GM23338 (cell line): Measurements from ENCODE around the gene ACTL6B. TPM values are rescaled to one million over a fixed set of nuclear protein-coding genes. Genes with fewer than 3 reads are reported as not detected.

ENCODE experiments used
- ATAC-seq: fragments of 200-7000 bp; cut with Tn5 transposase; 3 replicates; pipeline ENCODE4 v1.9.1; 2020
- DNase-seq: peaks from one replicate; pipeline ENCODE4 v3.0.0-alpha.2; 2015; ENCODE audit warnings: low spot score
- H2AFZ ChIP-seq: fragments of 200-600 bp; sonication (generic); 2 replicates; pipeline ENCODE4 v1.8.0; 2016; ENCODE audit warnings: antibody characterized with exemption, mild to moderate bottlenecking, moderate library complexity
- H3F3A ChIP-seq: fragments of 200-600 bp; sonication (generic); replicated peaks from 2 replicates; pipeline ENCODE4 v1.8.0; 2017; ENCODE audit warnings: antibody characterized with exemption, mixed run types, low read depth
- H3K27ac ChIP-seq: fragments of 200-600 bp; sonication (generic); 2 replicates; pipeline ENCODE4 v1.6.1; 2016; ENCODE audit warnings: low read depth
- H3K27me3 ChIP-seq: fragments of 200-600 bp; sonication (generic); 2 replicates; pipeline ENCODE4 v1.8.0; 2016; ENCODE audit warnings: mild to moderate bottlenecking, mixed run types, moderate library complexity; ENCODE audit not compliant: insufficient read depth
- H3K36me3 ChIP-seq: fragments of 200-600 bp; sonication (generic); 2 replicates; pipeline ENCODE4 v1.8.0; 2016; ENCODE audit warnings: mild to moderate bottlenecking; ENCODE audit not compliant: insufficient read depth
- H3K4me1 ChIP-seq: fragments of 200-600 bp; sonication (generic); 2 replicates; pipeline ENCODE4 v1.8.0; 2016; ENCODE audit warnings: mild to moderate bottlenecking, moderate library complexity; ENCODE audit not compliant: insufficient read depth
- H3K4me2 ChIP-seq: fragments of 200-600 bp; sonication (generic); 2 replicates; pipeline ENCODE4 v1.7.1; 2017; ENCODE audit warnings: mixed run types
- H3K4me3 ChIP-seq: fragments of 200-600 bp; sonication (generic); 2 replicates; pipeline ENCODE4 v1.6.1; 2016; ENCODE audit warnings: mixed run types
- H3K79me2 ChIP-seq: fragments of 200-600 bp; sonication (generic); replicated peaks from 2 replicates; pipeline ENCODE4 v1.8.0; 2017; ENCODE audit warnings: mild to moderate bottlenecking; ENCODE audit not compliant: insufficient read depth
- H3K9me2 ChIP-seq: fragments of 200-600 bp; sonication (generic); 2 replicates; pipeline ENCODE4 v1.8.0; 2017; ENCODE audit not compliant: insufficient read depth
- H4K20me1 ChIP-seq: fragments of 200-600 bp; sonication (generic); replicated peaks from 2 replicates; pipeline ENCODE4 v1.8.0; 2017; ENCODE audit warnings: mild to moderate bottlenecking; ENCODE audit not compliant: insufficient read depth
- H3K27ac Mint-ChIP-seq: 2 replicates; pipeline ENCODE4 v1.8.0; 2020; ENCODE audit warnings: inconsistent platforms, mild to moderate bottlenecking, moderate library complexity, mixed read lengths
- H3K27me3 Mint-ChIP-seq: 3 replicates; pipeline ENCODE4 v1.8.0; 2022; ENCODE audit warnings: low read depth, mild to moderate bottlenecking, moderate library complexity, mixed read lengths, inconsistent platforms; ENCODE audit not compliant: insufficient read depth, poor library complexity
- H3K36me3 Mint-ChIP-seq: 3 replicates; pipeline ENCODE4 v1.8.0; 2021; ENCODE audit warnings: low read depth, mild to moderate bottlenecking, inconsistent platforms, moderate library complexity, mixed read lengths
- H3K4me1 Mint-ChIP-seq: 3 replicates; pipeline ENCODE4 v1.8.0; 2020; ENCODE audit warnings: mild to moderate bottlenecking, inconsistent platforms, mixed read lengths
- H3K4me3 Mint-ChIP-seq: 3 replicates; pipeline ENCODE4 v1.8.0; 2021; ENCODE audit warnings: moderate library complexity, mild to moderate bottlenecking, inconsistent platforms, mixed read lengths
- H3K9me3 Mint-ChIP-seq: 3 replicates; pipeline ENCODE4 v1.8.0; 2020; ENCODE audit warnings: moderate library complexity, mild to moderate bottlenecking, inconsistent platforms, mixed read lengths
- CTCF ChIP-seq, 2 experiments: fragments of 200-600 bp in 1 of 2; sonication (generic) in 1 of 2; conservative IDR thresholded peaks; 2 replicates each; pipeline versions ENCODE4 v1.5.1 to v1.6.1; 2016 to 2017; ENCODE audit warnings: antibody characterized with exemption in 2 of 2, low read depth in 2 of 2, mild to moderate bottlenecking in 2 of 2, moderate library complexity in 1 of 2
- ETS1 ChIP-seq: IDR thresholded peaks from 2 replicates; pipeline ENCODE4 v1.6.1; 2016; ENCODE audit warnings: antibody characterized with exemption
- EZH2phosphoT487 ChIP-seq: fragments of 200-600 bp; sonication (generic); IDR thresholded peaks from one replicate; pipeline ENCODE4 v1.8.1; 2018; ENCODE audit warnings: antibody characterized with exemption; ENCODE audit not compliant: unreplicated experiment
- JUNB ChIP-seq: IDR thresholded peaks from one replicate; pipeline ENCODE4 v1.6.1; 2016; ENCODE audit warnings: antibody characterized with exemption; ENCODE audit not compliant: unreplicated experiment
- NANOG ChIP-seq: IDR thresholded peaks from 2 replicates; pipeline ENCODE4 v1.6.1; 2016; ENCODE audit warnings: antibody characterized with exemption, borderline replicate concordance
- POLR2AphosphoS5 ChIP-seq: IDR thresholded peaks from 2 replicates; pipeline ENCODE4 v1.6.1; 2016; ENCODE audit warnings: antibody characterized with exemption, low read depth
- REST ChIP-seq: IDR thresholded peaks from one replicate; pipeline ENCODE4 v1.6.1; 2018; ENCODE audit warnings: antibody characterized with exemption; ENCODE audit not compliant: unreplicated experiment
- STAT1 ChIP-seq: IDR thresholded peaks from one replicate; pipeline ENCODE4 v1.6.1; 2016; ENCODE audit warnings: antibody characterized with exemption; ENCODE audit not compliant: unreplicated experiment
- ZNF114 ChIP-seq: fragments of 250-450 bp; sonication (Bioruptor Pico); IDR thresholded peaks from 2 replicates; pipeline ENCODE4 v1.5.0; 2020; ENCODE audit warnings: mild to moderate bottlenecking, moderate library complexity
- ZNF331 ChIP-seq: fragments of 250-450 bp; sonication (Bioruptor Pico); IDR thresholded peaks from 2 replicates; pipeline ENCODE4 v1.5.0; 2020; ENCODE audit warnings: low read depth, mild to moderate bottlenecking, moderate library complexity
- ZNF462 ChIP-seq: fragments of 250-450 bp; sonication (Bioruptor Pico); IDR thresholded peaks from 2 replicates; pipeline ENCODE4 v1.5.0; 2020; ENCODE audit warnings: mild to moderate bottlenecking, moderate library complexity
- polyA plus RNA-seq: library from polyadenylated mRNA; unstranded; fragments of >200 nt; fragmentation: Nextera tagmentation; extraction: Ambion mirVana; gene quantifications from 2 replicates; pipeline ENCODE4 v1.2.1, GENCODE V29; 2016
- total RNA-seq: library from RNA; depleted of rRNA; stranded (reverse); fragments of >200 nt; shearing (Covaris generic); gene quantifications from 2 replicates; pipeline ENCODE4 v1.2.3, GENCODE V29; 2014

ACTL6B gene
- total and polyA plus RNA-seq, 2 experiments from 2014 or later: 0.69 to 2.5 TPM

GRCh38 chr7:100674411-100675104, 18.3 kb upstream of the ACTL6B start (continued):
- TF ChIP-seq STAT1 (no peak), POLR2AphosphoS5 (no peak), NANOG (no peak), REST (no peak)

- H3K27me3 ChIP-seq: peaks cover 16% of the 10 kb centered on the region
- no peaks in the 10 kb centered on the region for H3K9me2 ChIP-seq
- Mint-ChIP-seq H3K27me3 (peaks cover 35% of the 10 kb centered on the region), H3K4me1 (peaks cover 3% of the 10 kb centered on the region; the same call in 2 of the 3 replicates), H3K4me3 (peak overlapping the region; percentile 83), H3K27ac (no peak overlapping the region), H3K36me3 (peaks cover 15% of the 10 kb centered on the region), H3K9me3 (no peaks in the 10 kb centered on the region)
- peaks cover 15% of the 10 kb centered on the region for H3F3A ChIP-seq
- peak overlapping the region; percentile 93 for H3K4me3 ChIP-seq
- DNase-seq: no peak
- no peaks in the 10 kb centered on the region; the same call in 1 of the 2 replicates for H4K20me1 ChIP-seq
- peak overlapping the region; percentile 81; the same call in 1 of the 2 replicates for H2AFZ ChIP-seq
- H3K79me2 ChIP-seq: no peaks in the 10 kb centered on the region
- no peaks in the 10 kb centered on the region for H3K4me1 ChIP-seq
- no peak; the same call in 1 of the 3 replicates for ATAC-seq
- no peak overlapping the region for H3K27ac ChIP-seq
- peak overlapping the region; percentile 99 for H3K4me2 ChIP-seq
- no peaks in the 10 kb centered on the region for H3K36me3 ChIP-seq
- no peak for TF ChIP-seq ETS1
- TF ChIP-seq ZNF462 (CRISPR knock-in tag): no peak
- no peak for TF ChIP-seq ZNF331
- TF ChIP-seq CTCF (conservative IDR thresholded peaks at IDR 0.05; ENCODE audit: low read depth in 2 of 2): no peak
- no peak for TF ChIP-seq NANOG
- no peak for TF ChIP-seq JUNB
- TF ChIP-seq ZNF114 (CRISPR knock-in tag): no peak
- TF ChIP-seq EZH2phosphoT487: no peak
Measured at GRCh38 chr7:100673942-100674410, 17.7 kb upstream of the ACTL6B start.
